ENCODE data around the gene SSR2.

GRCh38 chr1:156062189-156062588, 41.4 kb upstream of the SSR2 start:
- TF ChIP-seq POLR2AphosphoS5 (IDR thresholded peaks at IDR 0.05; ENCODE audit: low read depth, low read length) (no peak), POLR2A (IDR thresholded peaks at IDR 0.05; ENCODE audit: low read depth, low read length) (no peak)
